GM12891 (cell line): ENCODE data around the gene CDH4.
"Not testable (repeated sequence)": the region's sequence is repeated elsewhere in the genome, so short reads cannot be mapped to it uniquely, and the experiment has no call there.

Experiments
- POLR2A ChIP-seq: IDR thresholded peaks from 2 replicates; pipeline ENCODE4 v1.6.1; 2011; ENCODE audit warnings: low read depth, low read length, control low read depth
- POLR2AphosphoS5 ChIP-seq: IDR thresholded peaks from 2 replicates; pipeline ENCODE4 v1.6.1; 2011; ENCODE audit warnings: low read depth, low read length, control low read depth
- POU2F2 ChIP-seq: IDR thresholded peaks from 2 replicates; pipeline ENCODE4 v1.6.1; 2011; ENCODE audit warnings: low read depth, mild to moderate bottlenecking, control low read depth, low read length, moderate library complexity
- SPI1 ChIP-seq: IDR thresholded peaks from 2 replicates; pipeline ENCODE4 v1.6.1; 2011; ENCODE audit warnings: low read depth, low read length, control low read depth
- TAF1 ChIP-seq: IDR thresholded peaks from 2 replicates; pipeline ENCODE4 v1.6.1; 2011; ENCODE audit warnings: low read depth, low read length, control low read depth

DNA sequence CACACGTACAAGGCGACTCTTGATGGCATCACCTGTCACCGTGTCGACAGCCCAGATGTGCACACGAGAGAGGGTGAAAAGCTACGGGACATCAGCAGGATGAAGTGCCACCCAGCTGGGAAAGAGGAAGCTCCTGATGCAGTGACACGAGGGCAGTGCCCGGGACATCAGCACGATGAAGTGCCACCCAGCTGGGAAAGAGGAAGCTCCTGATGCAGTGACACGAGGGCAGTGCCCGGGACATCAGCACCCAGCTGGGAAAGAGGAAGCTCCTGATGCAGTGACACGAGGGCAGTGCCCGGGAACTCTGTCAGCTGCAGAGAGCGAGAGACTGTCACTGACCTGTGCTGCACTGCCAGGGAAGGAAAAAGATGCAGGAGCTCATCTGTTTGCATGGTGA is 732.4 kb downstream of the CDH4 start:
- not testable (repeated sequence) for TF ChIP-seq TAF1, POLR2A, POLR2AphosphoS5, SPI1, POU2F2
